ENCODE data around the gene GTF2F1.
"Not testable (repeated sequence)": the region's sequence is repeated elsewhere in the genome, so short reads cannot be mapped to it uniquely, and the experiment has no call there.

GTF2F1 gene

GRCh38 chr19:6381030-6381750, 11.8 kb downstream of the GTF2F1 start:
- no peak for DNase-seq

GRCh38 chr19:6379744-6380143, 13.2 kb downstream of the GTF2F1 start:
- no peak for DNase-seq

GRCh38 chr19:6378486-6378885, 14.5 kb downstream of the GTF2F1 start:
- DNase-seq: no peak

GRCh38 chr19:6378041-6378440, 14.9 kb downstream of the GTF2F1 start:
- DNase-seq: no peak

- no peak for DNase-seq
These were observed 16.3 kb downstream of the GTF2F1 start for GRCh38 chr19:6376512-6377190.

- DNase-seq: no peak
These were observed 17.5 kb downstream of the GTF2F1 start, which contains the start of gene PSPN for GRCh38 chr19:6375411-6376010. Gene PSPN, minus strand, starts transcription at chr19:6375933. Its CDS starts 84 bp downstream, at chr19:6375849.

GRCh38 chr19:6374711-6375410, 18.1 kb downstream of the GTF2F1 start:
- DNase-seq: no peak

GRCh38 chr19:6374161-6374709, 18.7 kb downstream of the GTF2F1 start:
- no peak for DNase-seq

- DNase-seq: no peak
These were observed 19.2 kb downstream of the GTF2F1 start for GRCh38 chr19:6373813-6374108.

GRCh38 chr19:6373096-6373812, 19.7 kb downstream of the GTF2F1 start:
- DNase-seq: peak; percentile 99

- peak; percentile 99 for DNase-seq
These were observed 20.3 kb downstream of the GTF2F1 start, which contains the start of gene ALKBH7 for GRCh38 chr19:6372594-6373095. Gene ALKBH7, plus strand, starts transcription at chr19:6372794. Its CDS starts 27 bp downstream, at chr19:6372821.

GRCh38 chr19:6364353-6364752, 28.6 kb downstream of the GTF2F1 start:
- no peak for DNase-seq

- DNase-seq: peak; percentile 60
These were observed 30.6 kb downstream of the GTF2F1 start for GRCh38 chr19:6362351-6362801.

GRCh38 chr19:6362027-6362350, 31.0 kb downstream of the GTF2F1 start:
- no peak for DNase-seq

GRCh38 chr19:6360857-6361216, 32.1 kb downstream of the GTF2F1 start:
- DNase-seq: not testable (repeated sequence)

GRCh38 chr19:6360445-6360844, 32.5 kb downstream of the GTF2F1 start:
- not testable (repeated sequence) for DNase-seq

- no peak for DNase-seq
These were observed 33.2 kb downstream of the GTF2F1 start for GRCh38 chr19:6359568-6360341.

- DNase-seq: no peak
These were observed 35.0 kb downstream of the GTF2F1 start for GRCh38 chr19:6358003-6358402.

GRCh38 chr19:6357174-6357573, 35.8 kb downstream of the GTF2F1 start:
- DNase-seq: no peak

- not testable (repeated sequence) for DNase-seq
These were observed 37.5 kb downstream of the GTF2F1 start for GRCh38 chr19:6355321-6356040.

Measured in CD4-positive, alpha-beta T cell treated with Interleukin-12 subunit alpha and Interleukin-12 subunit beta, for 1 hour (primary cell).